Gastrocnemius medialis (tissue), 4 donors: ENCODE data around the gene SGPL1. TPM values are rescaled to one million over a fixed set of nuclear protein-coding genes. Genes with fewer than 3 reads are reported as not detected.

Experiments
- ATAC-seq, 2 donors: fragments of 150-250 bp; one replicate each; pipeline ENCODE4 v1.9.1; 2016
- DNase-seq, 2 donors: peaks; one replicate each; pipeline ENCODE4 v3.0.0-alpha.2; 2019
- H3K27ac ChIP-seq, 4 donors: fragments of 200-600 bp; sonication (generic); 1 replicate in 1 of 4; 2 replicates in 3 of 4; pipeline ENCODE4 v1.5.1; 2016 to 2018; ENCODE audit warnings: mild to moderate bottlenecking in 2 of 4, moderate library complexity in 1 of 4
- H3K27me3 ChIP-seq, 3 donors: fragments of 200-600 bp; sonication (generic) in 2 of 3; 1 replicate in 1 of 3; 2 replicates in 2 of 3; pipeline versions ENCODE4 v1.5.1 to v1.6.0; 2016 to 2019; ENCODE audit warnings: mild to moderate bottlenecking in 1 of 3, moderate library complexity in 1 of 3
- H3K36me3 ChIP-seq, 2 donors: fragments of 200-600 bp; sonication (generic) in 1 of 2; one replicate each; pipeline ENCODE4 v1.5.1; 2017 to 2018
- H3K4me1 ChIP-seq, 2 donors: fragments of 200-600 bp; sonication (generic) in 1 of 2; one replicate each; pipeline ENCODE4 v1.5.1; 2016 to 2017; ENCODE audit warnings: mild to moderate bottlenecking in 2 of 2
- H3K4me3 ChIP-seq, 4 donors: fragments of 200-600 bp; sonication (generic) in 3 of 4; 1 replicate in 1 of 4; 2 replicates in 3 of 4; pipeline ENCODE4 v1.5.1; 2016 to 2019; ENCODE audit warnings: mild to moderate bottlenecking in 2 of 4
- H3K9me3 ChIP-seq, 3 donors: fragments of 200-600 bp; sonication (generic) in 2 of 3; 1 replicate in 1 of 3; 2 replicates in 2 of 3; pipeline ENCODE4 v1.5.1; 2016 to 2019
- POLR2A ChIP-seq, 2 donors: fragments of 450-650 bp; IDR thresholded peaks; one replicate each; pipeline ENCODE4 v1.6.1; 2017; ENCODE audit warnings: antibody characterized with exemption in 2 of 2, mild to moderate bottlenecking in 2 of 2, moderate library complexity in 2 of 2
- in situ Hi-C, 4 donors: fragments of 200-750 bp; cut with MboI; loops; one replicate each; pipeline versions ENCODE4 v1.15.0 to v1.8.0; 2017; ENCODE audit warnings: low sequenced_read_pairs in 4 of 4
- intact Hi-C: fragments of 100-400 bp; cut with DNase I; formaldehyde crosslinking; loops from one replicate; pipeline ENCODE4 v1.15.1; 2023; ENCODE audit warnings: low total_unique reads
- total RNA-seq, 4 donors: library from RNA; depleted of rRNA; stranded (reverse); fragments of >200 nt; gene quantifications; one replicate each; pipeline versions ENCODE4 v1.1.0 to v1.2.3, GENCODE V29; 2016
- TF ChIP-seq, protein P1 (sequence below), 5 experiments: fragments of 450-650 bp in 3 of 5; fragments of 200-600 bp in 2 of 5; sonication (generic) in 2 of 5; IDR thresholded peaks in 4 of 5; conservative IDR thresholded peaks in 1 of 5; 1 replicate in 4 of 5; 2 replicates in 1 of 5; pipeline ENCODE4 v1.5.1; 2016 to 2019; ENCODE audit warnings: antibody characterized with exemption in 5 of 5, mild to moderate bottlenecking in 3 of 5, moderate library complexity in 3 of 5

SGPL1 gene
- total RNA-seq, 4 donors from 2014 or later, result 6.5 to 17.1 (median 11.3) TPM

DNA sequence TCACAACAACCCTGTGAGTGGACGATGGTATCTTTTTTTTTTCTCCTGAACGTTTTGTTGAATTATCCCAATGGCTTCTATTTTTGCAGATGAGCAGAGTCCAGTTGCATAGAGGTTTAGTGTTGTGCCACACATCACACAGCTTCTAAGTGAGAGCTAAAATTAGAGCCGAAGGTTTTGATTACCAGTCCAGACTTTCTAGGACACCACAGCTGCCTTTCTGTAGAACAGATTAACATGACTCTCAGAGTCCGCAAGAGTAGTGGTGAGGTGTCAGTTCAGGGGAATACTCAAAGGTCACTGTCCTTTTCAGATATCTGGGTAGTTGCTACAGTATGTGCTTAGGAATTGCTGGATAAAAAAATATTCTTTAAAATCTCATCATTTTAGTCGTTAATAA, 13.8 kb downstream of the SGPL1 start:
- Histone ChIP-seq H3K36me3 (peaks cover 0 to 4% of the 10 kb centered on the region in 2 donors), H3K27me3 (no peaks in the 10 kb centered on the region), H3K4me1 (peaks cover 17 to 20% of the 10 kb centered on the region in 2 donors), H3K27ac (peak overlapping the region; percentile 58 to 74 (median 68)), H3K9me3 (no peaks in the 10 kb centered on the region), H3K4me3 (no peak overlapping the region)
- ATAC-seq (peak; percentile 100), DNase-seq (peak; percentile 42 to 49)
- in situ Hi-C loops (no loop called here), intact Hi-C loops (loop anchor here (1.0 kb wide), 1 partner anchor 13 kb away; no protein-coding TSS in a partner anchor)
- TF ChIP-seq, protein P1, sequence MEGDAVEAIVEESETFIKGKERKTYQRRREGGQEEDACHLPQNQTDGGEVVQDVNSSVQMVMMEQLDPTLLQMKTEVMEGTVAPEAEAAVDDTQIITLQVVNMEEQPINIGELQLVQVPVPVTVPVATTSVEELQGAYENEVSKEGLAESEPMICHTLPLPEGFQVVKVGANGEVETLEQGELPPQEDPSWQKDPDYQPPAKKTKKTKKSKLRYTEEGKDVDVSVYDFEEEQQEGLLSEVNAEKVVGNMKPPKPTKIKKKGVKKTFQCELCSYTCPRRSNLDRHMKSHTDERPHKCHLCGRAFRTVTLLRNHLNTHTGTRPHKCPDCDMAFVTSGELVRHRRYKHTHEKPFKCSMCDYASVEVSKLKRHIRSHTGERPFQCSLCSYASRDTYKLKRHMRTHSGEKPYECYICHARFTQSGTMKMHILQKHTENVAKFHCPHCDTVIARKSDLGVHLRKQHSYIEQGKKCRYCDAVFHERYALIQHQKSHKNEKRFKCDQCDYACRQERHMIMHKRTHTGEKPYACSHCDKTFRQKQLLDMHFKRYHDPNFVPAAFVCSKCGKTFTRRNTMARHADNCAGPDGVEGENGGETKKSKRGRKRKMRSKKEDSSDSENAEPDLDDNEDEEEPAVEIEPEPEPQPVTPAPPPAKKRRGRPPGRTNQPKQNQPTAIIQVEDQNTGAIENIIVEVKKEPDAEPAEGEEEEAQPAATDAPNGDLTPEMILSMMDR (IDR thresholded peaks at IDR 0.05 in 4 of 5, conservative IDR thresholded peaks at IDR 0.05 in 1 of 5), result no peak
- no peak for TF ChIP-seq POLR2A (IDR thresholded peaks at IDR 0.05)

GRCh38 chr10:70830164-70830563, 14.4 kb downstream of the SGPL1 start:
- intact Hi-C loops, result no loop called here
- no peaks in the 10 kb centered on the region for H3K9me3 ChIP-seq
- H3K4me3 ChIP-seq, result no peak overlapping the region
- TF ChIP-seq, protein P1 (IDR thresholded peaks at IDR 0.05 in 4 of 5, conservative IDR thresholded peaks at IDR 0.05 in 1 of 5), result no peak
- TF ChIP-seq POLR2A (IDR thresholded peaks at IDR 0.05), result no peak
- ATAC-seq (no peak), DNase-seq (no peak)
- H3K4me1 ChIP-seq, result peaks cover 17 to 20% of the 10 kb centered on the region in 2 donors
- H3K36me3 ChIP-seq, result peaks cover 0 to 4% of the 10 kb centered on the region in 2 donors
- H3K27me3 ChIP-seq, result no peaks in the 10 kb centered on the region
- peak overlapping the region; percentile 35 to 73 (median 68) for H3K27ac ChIP-seq
- in situ Hi-C loops, result no loop called here

GRCh38 chr10:70832221-70832620, 16.5 kb downstream of the SGPL1 start:
- Histone ChIP-seq H3K9me3 (no peaks in the 10 kb centered on the region), H3K27me3 (no peaks in the 10 kb centered on the region), H3K36me3 (no peaks in the 10 kb centered on the region), H3K4me3 (no peak overlapping the region), H3K4me1 (peaks cover 17 to 20% of the 10 kb centered on the region in 2 donors), H3K27ac (no peak overlapping the region)
- DNase-seq (no peak), ATAC-seq (no peak)
- no peak for TF ChIP-seq POLR2A (IDR thresholded peaks at IDR 0.05)
- TF ChIP-seq, protein P1 (IDR thresholded peaks at IDR 0.05 in 4 of 5, conservative IDR thresholded peaks at IDR 0.05 in 1 of 5), result no peak
- in situ Hi-C loops, result no loop called here
- intact Hi-C loops, result no loop called here

DNA sequence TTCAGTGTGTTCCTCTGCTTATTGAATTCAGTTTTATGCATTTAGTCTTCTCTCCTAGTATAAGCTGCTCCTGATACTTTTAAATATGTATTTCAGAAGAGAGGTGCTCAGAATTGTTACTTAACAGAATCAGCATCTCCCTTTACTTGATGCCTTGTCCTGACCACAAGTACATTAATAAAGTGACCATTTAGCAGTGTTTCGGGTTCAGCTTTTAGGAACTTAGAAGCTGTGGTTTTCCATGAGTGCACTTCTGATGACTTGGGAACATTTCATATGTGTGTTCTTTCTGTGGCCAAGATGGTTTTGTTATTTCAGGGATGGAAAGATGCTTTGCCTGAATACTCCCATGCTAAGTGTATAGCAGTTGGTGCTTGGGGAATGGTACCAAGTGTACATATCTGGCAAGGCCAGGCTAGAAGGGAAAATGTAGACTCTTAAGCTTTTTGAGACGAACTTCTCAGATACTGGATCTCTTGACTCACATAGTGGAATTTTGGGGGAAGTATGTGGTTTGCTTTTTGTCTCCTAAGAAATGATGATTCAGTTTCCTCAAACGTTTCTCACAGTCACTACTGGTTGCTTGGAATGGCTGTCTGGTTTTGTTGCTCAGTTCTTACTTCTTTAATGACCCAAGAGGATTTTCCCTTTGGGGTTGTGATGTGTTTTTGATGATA, 17.2 kb downstream of the SGPL1 start:
- Histone ChIP-seq H3K4me3 (no peak overlapping the region), H3K27me3 (no peaks in the 10 kb centered on the region), H3K36me3 (no peaks in the 10 kb centered on the region), H3K27ac (no peak overlapping the region), H3K9me3 (no peaks in the 10 kb centered on the region), H3K4me1 (peaks cover 17 to 20% of the 10 kb centered on the region in 2 donors)
- TF ChIP-seq, protein P1 (IDR thresholded peaks at IDR 0.05 in 4 of 5, conservative IDR thresholded peaks at IDR 0.05 in 1 of 5), result no peak
- TF ChIP-seq POLR2A (IDR thresholded peaks at IDR 0.05), result no peak
- intact Hi-C loops, result no loop called here
- in situ Hi-C loops, result no loop called here
- DNase-seq (no peak), ATAC-seq (no peak)
